ENCODE results near the gene RPS17.

RPS17 gene

GRCh38 chr15:82540055-82540983 lies at the start of gene RPS17:
TSS of gene RPS17 (minus strand) at chr15:82540457. CDS start at chr15:82540428, 29 bp downstream.
- peak; percentile 99 for DNase-seq (ENCODE audit: low spot score)

- DNase-seq (ENCODE audit: low spot score): no peak
These were observed 47.5 kb upstream of the RPS17 start for GRCh38 chr15:82587805-82588204.

- no peak for DNase-seq (ENCODE audit: low spot score)
These were observed 44.8 kb upstream of the RPS17 start for GRCh38 chr15:82585072-82585471.

- DNase-seq (ENCODE audit: low spot score): no peak
These were observed 40.5 kb upstream of the RPS17 start for GRCh38 chr15:82580713-82581112.

- no peak for DNase-seq (ENCODE audit: low spot score)
These were observed 35.1 kb upstream of the RPS17 start for GRCh38 chr15:82575335-82575734.

- DNase-seq (ENCODE audit: low spot score): no peak
These were observed 32.7 kb upstream of the RPS17 start for GRCh38 chr15:82572986-82573385.

- no peak for DNase-seq (ENCODE audit: low spot score)
These were observed 32.1 kb upstream of the RPS17 start for GRCh38 chr15:82572311-82572710.

GRCh38 chr15:82571722-82572222 lies 31.5 kb upstream of the RPS17 start:
- peak; percentile 78 for DNase-seq (ENCODE audit: low spot score)

- DNase-seq (ENCODE audit: low spot score): no peak
These were observed 30.7 kb upstream of the RPS17 start for GRCh38 chr15:82570721-82571508.

- no peak for DNase-seq (ENCODE audit: low spot score)
These were observed 29.6 kb upstream of the RPS17 start for GRCh38 chr15:82569834-82570233.

GRCh38 chr15:82568986-82569385 lies 28.7 kb upstream of the RPS17 start:
- no peak for DNase-seq (ENCODE audit: low spot score)

GRCh38 chr15:82567661-82568060 lies 27.4 kb upstream of the RPS17 start:
- DNase-seq (ENCODE audit: low spot score): no peak

- no peak for DNase-seq (ENCODE audit: low spot score)
These were observed 26.4 kb upstream of the RPS17 start for GRCh38 chr15:82566690-82567089.

GRCh38 chr15:82558502-82558901 lies 18.2 kb upstream of the RPS17 start:
- DNase-seq (ENCODE audit: low spot score): no peak

GRCh38 chr15:82556315-82557035 lies 16.2 kb upstream of the RPS17 start:
- DNase-seq (ENCODE audit: low spot score): no peak

GRCh38 chr15:82554849-82555248 lies 14.6 kb upstream of the RPS17 start:
- no peak for DNase-seq (ENCODE audit: low spot score)

- DNase-seq (ENCODE audit: low spot score): no peak
These were observed 14.1 kb upstream of the RPS17 start for GRCh38 chr15:82554351-82554750.

GRCh38 chr15:82553846-82554245 lies 13.6 kb upstream of the RPS17 start:
- DNase-seq (ENCODE audit: low spot score): no peak

GRCh38 chr15:82552861-82553260 lies 12.6 kb upstream of the RPS17 start:
- DNase-seq (ENCODE audit: low spot score): no peak

GRCh38 chr15:82551646-82552247 lies 11.5 kb upstream of the RPS17 start:
- no peak for DNase-seq (ENCODE audit: low spot score)

- DNase-seq (ENCODE audit: low spot score): no peak
These were observed 9.0 kb upstream of the RPS17 start for GRCh38 chr15:82549199-82549665.

GRCh38 chr15:82548700-82549099 lies 8.4 kb upstream of the RPS17 start:
- no peak for DNase-seq (ENCODE audit: low spot score)
